Tibial nerve (tissue), 4 donors: ENCODE results near the gene RNF103. TPM values are rescaled to one million over a fixed set of nuclear protein-coding genes. Genes with fewer than 3 reads are reported as not detected.

Experiments
- DNase-seq, 2 donors: peaks; one replicate each; pipeline ENCODE4 v3.0.0-alpha.2; 2019; ENCODE audit warnings: low spot score in 2 of 2
- H3K27ac ChIP-seq, 4 donors: fragments of 200-600 bp; sonication (generic) in 3 of 4; one replicate each; pipeline ENCODE4 v1.5.1; 2017 to 2019; ENCODE audit warnings: mild to moderate bottlenecking in 1 of 4
- H3K27me3 ChIP-seq, 2 donors: fragments of 200-600 bp; sonication (generic) in 1 of 2; one replicate each; pipeline versions ENCODE4 v1.5.1 to v1.6.0; 2017 to 2019
- H3K36me3 ChIP-seq, 3 donors: fragments of 200-600 bp; sonication (generic); one replicate each; pipeline ENCODE4 v1.5.1; 2018 to 2019
- H3K4me1 ChIP-seq, 4 donors: fragments of 200-600 bp; sonication (generic) in 3 of 4; one replicate each; pipeline ENCODE4 v1.5.1; 2017 to 2019
- H3K4me3 ChIP-seq, 4 donors: fragments of 200-600 bp; sonication (generic) in 3 of 4; one replicate each; pipeline ENCODE4 v1.5.1; 2017 to 2019; ENCODE audit warnings: mild to moderate bottlenecking in 1 of 4, moderate library complexity in 1 of 4
- H3K9me3 ChIP-seq, 4 donors: fragments of 200-600 bp; sonication (generic) in 3 of 4; one replicate each; pipeline ENCODE4 v1.5.1; 2017 to 2019
- CTCF ChIP-seq, 5 experiments: fragments of 200-600 bp in 3 of 5; fragments of 450-650 bp in 2 of 5; sonication (generic) in 3 of 5; IDR thresholded peaks; one replicate each; pipeline ENCODE4 v1.5.1; 2016 to 2019; ENCODE audit warnings: antibody characterized with exemption in 5 of 5, mild to moderate bottlenecking in 3 of 5, moderate library complexity in 2 of 5
- EP300 ChIP-seq, 2 donors: sonication (generic); formaldehyde crosslinking; IDR thresholded peaks; one replicate each; pipeline ENCODE4 v1.6.1; 2017; ENCODE audit warnings: antibody characterized with exemption in 2 of 2, mild to moderate bottlenecking in 1 of 2
- POLR2A ChIP-seq, 2 donors: fragments of 450-650 bp; IDR thresholded peaks; one replicate each; pipeline ENCODE4 v1.6.1; 2017; ENCODE audit warnings: antibody characterized with exemption in 2 of 2, mild to moderate bottlenecking in 2 of 2, moderate library complexity in 2 of 2
- WGBS, 2 donors: methylation state at CpG; one replicate each; pipeline ENCODE4 v1.1.5; 2018; 5-methylcytosine and 5-hydroxymethylcytosine counted together
- total RNA-seq, 4 donors: library from RNA; depleted of rRNA; stranded (reverse); fragments of >200 nt; gene quantifications; one replicate each; pipeline ENCODE4 v1.1.0, GENCODE V29; 2016

RNF103 gene
- total RNA-seq, 4 donors from 2014 or later, result 41.7 to 72.5 (median 58.6) TPM

- H3K36me3 ChIP-seq, result no peaks in the 10 kb centered on the region
- 0% methylated on average over 16 of the region's 16 CpGs for WGBS, 2 donors
- peaks cover 0 to 44% (median 10%) of the 10 kb centered on the region in 4 donors for H3K4me1 ChIP-seq
- peak overlapping the region; percentile 94 to 100 (median 98) for H3K27ac ChIP-seq
- no peaks in the 10 kb centered on the region for H3K9me3 ChIP-seq
- H3K27me3 ChIP-seq, result no peaks in the 10 kb centered on the region
- TF ChIP-seq CTCF (IDR thresholded peaks at IDR 0.05) (peak in 1 of 5 experiments; percentile 35), POLR2A (IDR thresholded peaks at IDR 0.05) (no peak)
- peak overlapping the region; percentile 57 to 87 (median 74) for H3K4me3 ChIP-seq
- DNase-seq, result no peak
These were observed 61.2 kb downstream of the RNF103 start for GRCh38 chr2:86562485-86562921.

- peaks cover 0 to 3% (median 0%) of the 10 kb centered on the region in 3 donors for H3K36me3 ChIP-seq
- no peak overlapping the region for H3K4me3 ChIP-seq
- 91 to 92% methylated on average over 2 of the region's 2 CpGs for WGBS, 2 donors
- no peaks in the 10 kb centered on the region for H3K9me3 ChIP-seq
- no peak for TF ChIP-seq POLR2A (IDR thresholded peaks at IDR 0.05)
- TF ChIP-seq EP300 (IDR thresholded peaks at IDR 0.05), result no peak
- no peak for TF ChIP-seq CTCF (IDR thresholded peaks at IDR 0.05)
- H3K27ac ChIP-seq, result no peak overlapping the region
- no peaks in the 10 kb centered on the region for H3K27me3 ChIP-seq
- H3K4me1 ChIP-seq, result peaks cover 0 to 37% (median 10%) of the 10 kb centered on the region in 4 donors
- no peak for DNase-seq
These were observed 65.8 kb downstream of the RNF103 start for GRCh38 chr2:86557836-86558235.

GRCh38 chr2:86556508-86556907 is 67.2 kb downstream of the RNF103 start:
- TF ChIP-seq POLR2A (IDR thresholded peaks at IDR 0.05) (no peak), CTCF (IDR thresholded peaks at IDR 0.05) (no peak), EP300 (IDR thresholded peaks at IDR 0.05) (no peak)
- Histone ChIP-seq H3K36me3 (peaks cover 0 to 3% (median 0%) of the 10 kb centered on the region in 3 donors), H3K27me3 (no peaks in the 10 kb centered on the region), H3K9me3 (no peaks in the 10 kb centered on the region), H3K27ac (no peak overlapping the region), H3K4me3 (no peak overlapping the region), H3K4me1 (peaks cover 0 to 30% (median 3%) of the 10 kb centered on the region in 4 donors)
- 94% methylated on average over 16 of the region's 16 CpGs for WGBS, 2 donors
- DNase-seq, result no peak

Other genes with a start within 250 kb of the RNF103 start
- gene KDM3A, start 182.5 kb downstream of the RNF103 start, total RNA-seq, result 10 to 100 TPM; 39.9 to 62.1 (median 52.0) TPM
- 100 to 1,000 TPM in 3 of 4 donors, 10 to 100 TPM in 1; 87.0 to 155 (median 129) TPM for gene CHMP3, start 60.4 kb downstream of the RNF103 start, total RNA-seq
- 10 to 100 TPM; 40.5 to 59.9 (median 48.5) TPM for gene RMND5A, start 96.4 kb upstream of the RNF103 start, total RNA-seq
- gene CD8A, start 167.0 kb upstream of the RNF103 start, total RNA-seq, result 1 to 10 TPM in 2 of 4 donors, under 1 TPM in 1, not detected in 1; 0.63 to 1.8 (median 1.1) TPM
- gene CD8B, start 238.0 kb upstream of the RNF103 start, total RNA-seq, result 1 to 10 TPM in 1 of 4 donors, not detected in 3; 3.1 TPM